ENCODE data around the gene SCN3A.

The SCN3A gene

GRCh38 chr2:165144315-165144714 lies 59.5 kb downstream of the SCN3A start:
- Histone ChIP-seq H3K9ac (ENCODE audit: low read length) (no peak overlapping the region), H3K4me3 (ENCODE audit: low read length) (no peak overlapping the region), H3K27ac (ENCODE audit: low read length) (no peak overlapping the region)

DNA sequence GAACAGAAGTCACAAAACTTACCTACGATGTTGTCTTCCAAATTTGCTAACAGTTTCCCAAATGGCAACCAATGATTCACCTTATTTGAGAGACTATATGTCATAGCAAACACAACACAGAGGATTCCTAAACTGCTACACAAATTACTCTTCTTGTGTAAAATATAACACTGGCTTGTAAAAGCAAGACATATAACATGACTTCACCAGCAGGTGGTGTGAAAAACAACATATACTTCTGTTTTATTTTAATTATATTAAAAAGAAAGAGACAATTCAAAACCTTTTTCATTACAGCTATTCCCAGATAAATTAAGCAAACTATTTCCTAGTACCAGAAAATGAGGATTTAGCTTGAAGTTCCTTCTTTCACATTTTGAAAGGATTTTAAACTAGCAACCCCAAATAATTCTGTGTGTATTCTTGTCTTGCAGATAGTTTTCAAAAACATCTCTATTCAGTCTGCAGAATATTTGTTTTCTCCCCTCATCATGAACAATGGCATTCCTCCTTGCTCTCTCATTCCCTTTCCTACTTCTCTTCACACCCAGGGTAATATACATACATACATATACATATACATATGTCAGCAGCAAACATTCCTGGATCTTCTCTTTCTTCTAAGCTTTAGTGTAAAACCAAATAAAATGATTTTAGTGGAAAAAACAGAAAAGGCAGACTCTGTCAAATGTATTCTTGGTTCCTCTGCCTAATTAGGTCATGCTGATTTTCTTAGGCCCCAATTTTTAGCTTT lies 62.1 kb downstream of the SCN3A start:
- Histone ChIP-seq H3K9ac (ENCODE audit: low read length) (no peak overlapping the region), H3K27ac (ENCODE audit: low read length) (no peak overlapping the region), H3K9me3 (ENCODE audit: control insufficient read depth, low read depth, low read length) (no peaks in the 10 kb centered on the region), H3K4me1 (ENCODE audit: control insufficient read depth, low read depth, low read length) (peaks cover 5% of the 10 kb centered on the region), H3K4me3 (ENCODE audit: low read length) (no peak overlapping the region), H3K27me3 (ENCODE audit: control insufficient read depth, insufficient read depth, low read length) (no peaks in the 10 kb centered on the region), H3K36me3 (ENCODE audit: control insufficient read depth, low read depth, low read length) (no peaks in the 10 kb centered on the region)

More at GRCh38 chr2:165144315-165144714, 59.5 kb downstream of the SCN3A start:
- Histone ChIP-seq H3K9me3 (ENCODE audit: control insufficient read depth, low read depth, low read length) (no peaks in the 10 kb centered on the region), H3K4me1 (ENCODE audit: control insufficient read depth, low read depth, low read length) (peaks cover 5% of the 10 kb centered on the region), H3K27me3 (ENCODE audit: control insufficient read depth, insufficient read depth, low read length) (no peaks in the 10 kb centered on the region), H3K36me3 (ENCODE audit: control insufficient read depth, low read depth, low read length) (no peaks in the 10 kb centered on the region)

DNA sequence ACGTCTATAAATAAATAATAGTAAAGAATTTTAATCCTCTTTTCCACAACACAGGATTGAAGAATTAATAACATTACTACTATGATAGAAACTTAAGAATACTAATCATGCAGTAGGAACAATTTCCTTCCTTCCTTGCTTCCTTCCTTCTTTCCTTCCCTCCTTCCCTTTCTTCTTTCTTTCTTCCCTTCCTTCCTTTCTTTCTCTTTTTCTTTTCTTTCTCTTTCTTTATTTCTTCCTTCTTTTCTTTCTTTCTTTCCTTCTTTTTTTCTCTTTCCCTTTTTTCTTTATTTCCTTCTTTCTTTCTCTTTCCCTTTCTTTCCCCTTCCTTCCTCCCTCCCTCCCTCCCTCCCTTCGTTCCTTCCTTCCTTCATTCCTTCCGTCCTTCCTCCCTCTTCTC lies 77.6 kb downstream of the SCN3A start:
- Histone ChIP-seq H3K9ac (ENCODE audit: low read length) (no peak overlapping the region), H3K9me3 (ENCODE audit: control insufficient read depth, low read depth, low read length) (no peaks in the 10 kb centered on the region), H3K27ac (ENCODE audit: low read length) (no peak overlapping the region), H3K4me1 (ENCODE audit: control insufficient read depth, low read depth, low read length) (no peaks in the 10 kb centered on the region), H3K27me3 (ENCODE audit: control insufficient read depth, insufficient read depth, low read length) (no peaks in the 10 kb centered on the region), H3K36me3 (ENCODE audit: control insufficient read depth, low read depth, low read length) (no peaks in the 10 kb centered on the region), H3K4me3 (ENCODE audit: low read length) (no peak overlapping the region)

DNA sequence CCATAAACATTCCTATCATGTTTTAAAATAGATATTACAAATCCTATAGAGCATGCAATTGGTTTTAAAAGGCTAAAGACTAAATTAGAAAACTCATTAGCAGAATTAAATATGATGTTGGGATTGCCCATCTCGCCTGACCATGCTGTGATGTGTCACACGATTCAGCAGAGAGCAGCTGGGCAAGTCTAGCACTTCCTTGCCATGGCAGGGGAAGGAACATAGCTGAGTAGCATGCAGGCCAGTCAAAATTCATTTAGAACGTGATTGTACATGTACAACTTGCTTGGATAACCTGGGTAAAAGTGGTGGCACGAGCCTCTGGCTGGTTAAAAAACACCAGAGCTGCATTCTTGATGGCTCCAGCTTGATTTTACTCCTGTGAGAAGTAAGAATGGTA lies 81.3 kb downstream of the SCN3A start:
- Histone ChIP-seq H3K9ac (ENCODE audit: low read length) (no peak overlapping the region), H3K9me3 (ENCODE audit: control insufficient read depth, low read depth, low read length) (no peaks in the 10 kb centered on the region), H3K27me3 (ENCODE audit: control insufficient read depth, insufficient read depth, low read length) (no peaks in the 10 kb centered on the region), H3K27ac (ENCODE audit: low read length) (no peak overlapping the region), H3K4me1 (ENCODE audit: control insufficient read depth, low read depth, low read length) (no peaks in the 10 kb centered on the region), H3K4me3 (ENCODE audit: low read length) (no peak overlapping the region), H3K36me3 (ENCODE audit: control insufficient read depth, low read depth, low read length) (no peaks in the 10 kb centered on the region)

DNA sequence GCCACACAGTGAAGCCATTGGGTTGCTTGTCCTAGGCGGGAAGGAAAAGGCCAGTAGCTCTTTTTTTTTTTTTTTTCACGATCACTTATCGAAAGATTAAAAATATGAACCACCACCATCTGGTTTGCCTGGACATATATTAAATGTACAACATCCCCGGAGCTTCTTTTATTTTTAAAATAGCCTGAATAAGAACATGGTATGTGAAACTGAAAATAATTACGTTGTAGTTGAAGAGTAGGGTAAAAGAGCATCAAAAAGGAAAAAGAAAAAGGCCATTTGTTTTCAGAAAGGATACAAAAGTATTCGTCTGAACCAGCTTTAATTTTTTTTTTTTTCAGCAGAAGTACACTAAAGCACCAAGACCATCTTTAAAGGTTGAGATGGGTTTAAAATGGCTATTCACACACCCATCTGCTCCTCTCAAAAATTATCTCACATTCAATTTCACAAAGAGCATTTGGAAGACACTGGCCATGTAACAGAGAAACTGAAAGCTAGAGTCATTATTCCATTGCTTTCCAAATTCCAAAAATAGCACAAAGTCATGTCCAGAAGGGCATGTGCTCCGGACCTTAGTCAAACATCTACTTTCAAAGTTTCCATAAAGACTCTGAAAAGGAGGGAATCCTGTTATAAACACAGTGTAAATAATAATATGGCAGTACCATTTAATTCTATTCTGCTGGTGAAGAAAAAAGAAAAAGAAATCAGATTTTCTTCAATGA lies 82.9 kb downstream of the SCN3A start:
- Histone ChIP-seq H3K4me1 (ENCODE audit: control insufficient read depth, low read depth, low read length) (no peaks in the 10 kb centered on the region), H3K9me3 (ENCODE audit: control insufficient read depth, low read depth, low read length) (no peaks in the 10 kb centered on the region), H3K27ac (ENCODE audit: low read length) (no peak overlapping the region), H3K4me3 (ENCODE audit: low read length) (no peak overlapping the region), H3K9ac (ENCODE audit: low read length) (no peak overlapping the region), H3K27me3 (ENCODE audit: control insufficient read depth, insufficient read depth, low read length) (no peaks in the 10 kb centered on the region), H3K36me3 (ENCODE audit: control insufficient read depth, low read depth, low read length) (no peaks in the 10 kb centered on the region)

GRCh38 chr2:165115258-165115657 lies 88.6 kb downstream of the SCN3A start:
- H3K27ac ChIP-seq (ENCODE audit: low read length), result no peak overlapping the region

DNA sequence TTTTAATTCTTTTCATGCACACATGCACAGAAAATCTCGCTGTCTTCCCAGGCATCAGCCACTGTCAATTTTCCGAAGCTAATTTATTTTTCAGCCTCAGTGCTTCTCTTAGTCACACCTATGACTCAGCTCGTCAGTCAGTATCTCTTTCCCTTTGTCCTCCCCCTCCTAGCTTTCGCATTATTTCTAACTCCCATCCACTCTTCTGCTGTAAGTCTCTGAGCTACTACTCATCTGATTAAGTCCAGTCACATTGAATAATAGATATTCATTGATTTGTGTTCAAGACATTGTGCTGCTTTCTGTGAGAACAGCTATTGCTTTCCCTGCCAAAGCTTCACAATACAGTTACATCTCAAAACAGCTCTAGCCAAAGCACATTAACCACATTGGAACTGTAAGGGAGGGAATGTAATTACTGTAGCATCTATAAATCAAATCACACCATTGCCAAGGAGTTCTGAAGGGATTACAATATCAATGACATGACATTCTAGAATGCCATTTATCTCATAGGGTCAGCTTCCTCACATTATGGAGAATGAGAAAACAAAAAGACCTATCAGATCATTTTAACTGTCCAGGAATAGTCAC lies 89.4 kb downstream of the SCN3A start:
- no peak overlapping the region for H3K9ac ChIP-seq (ENCODE audit: low read length)
- H3K27ac ChIP-seq (ENCODE audit: low read length), result no peak overlapping the region
- H3K4me3 ChIP-seq (ENCODE audit: low read length), result no peak overlapping the region

More at GRCh38 chr2:165115258-165115657, 88.6 kb downstream of the SCN3A start:
- Histone ChIP-seq H3K27me3 (ENCODE audit: control insufficient read depth, insufficient read depth, low read length) (no peaks in the 10 kb centered on the region), H3K36me3 (ENCODE audit: control insufficient read depth, low read depth, low read length) (no peaks in the 10 kb centered on the region), H3K9ac (ENCODE audit: low read length) (no peak overlapping the region), H3K4me3 (ENCODE audit: low read length) (no peak overlapping the region), H3K4me1 (ENCODE audit: control insufficient read depth, low read depth, low read length) (no peaks in the 10 kb centered on the region), H3K9me3 (ENCODE audit: control insufficient read depth, low read depth, low read length) (no peaks in the 10 kb centered on the region)

GRCh38 chr2:165113414-165113813 lies 90.4 kb downstream of the SCN3A start:
- no peak overlapping the region for H3K27ac ChIP-seq (ENCODE audit: low read length)
- no peaks in the 10 kb centered on the region for H3K4me1 ChIP-seq (ENCODE audit: control insufficient read depth, low read depth, low read length)
- H3K36me3 ChIP-seq (ENCODE audit: control insufficient read depth, low read depth, low read length), result no peaks in the 10 kb centered on the region
- no peak overlapping the region for H3K4me3 ChIP-seq (ENCODE audit: low read length)
- no peak overlapping the region for H3K9ac ChIP-seq (ENCODE audit: low read length)
- H3K27me3 ChIP-seq (ENCODE audit: control insufficient read depth, insufficient read depth, low read length), result no peaks in the 10 kb centered on the region
- H3K9me3 ChIP-seq (ENCODE audit: control insufficient read depth, low read depth, low read length), result no peaks in the 10 kb centered on the region

More for the DNA sequence above, 89.4 kb downstream of the SCN3A start:
- no peaks in the 10 kb centered on the region for H3K36me3 ChIP-seq (ENCODE audit: control insufficient read depth, low read depth, low read length)
- no peaks in the 10 kb centered on the region for H3K9me3 ChIP-seq (ENCODE audit: control insufficient read depth, low read depth, low read length)
- no peaks in the 10 kb centered on the region for H3K4me1 ChIP-seq (ENCODE audit: control insufficient read depth, low read depth, low read length)
- H3K27me3 ChIP-seq (ENCODE audit: control insufficient read depth, insufficient read depth, low read length), result no peaks in the 10 kb centered on the region

- no peak overlapping the region for H3K4me3 ChIP-seq (ENCODE audit: low read length)
- H3K36me3 ChIP-seq (ENCODE audit: control insufficient read depth, low read depth, low read length), result no peaks in the 10 kb centered on the region
- no peaks in the 10 kb centered on the region for H3K4me1 ChIP-seq (ENCODE audit: control insufficient read depth, low read depth, low read length)
- no peak overlapping the region for H3K27ac ChIP-seq (ENCODE audit: low read length)
- H3K9ac ChIP-seq (ENCODE audit: low read length), result no peak overlapping the region
- H3K9me3 ChIP-seq (ENCODE audit: control insufficient read depth, low read depth, low read length), result no peaks in the 10 kb centered on the region
- H3K27me3 ChIP-seq (ENCODE audit: control insufficient read depth, insufficient read depth, low read length), result no peaks in the 10 kb centered on the region
Observed at GRCh38 chr2:165112789-165113188, 91.1 kb downstream of the SCN3A start.

DNA sequence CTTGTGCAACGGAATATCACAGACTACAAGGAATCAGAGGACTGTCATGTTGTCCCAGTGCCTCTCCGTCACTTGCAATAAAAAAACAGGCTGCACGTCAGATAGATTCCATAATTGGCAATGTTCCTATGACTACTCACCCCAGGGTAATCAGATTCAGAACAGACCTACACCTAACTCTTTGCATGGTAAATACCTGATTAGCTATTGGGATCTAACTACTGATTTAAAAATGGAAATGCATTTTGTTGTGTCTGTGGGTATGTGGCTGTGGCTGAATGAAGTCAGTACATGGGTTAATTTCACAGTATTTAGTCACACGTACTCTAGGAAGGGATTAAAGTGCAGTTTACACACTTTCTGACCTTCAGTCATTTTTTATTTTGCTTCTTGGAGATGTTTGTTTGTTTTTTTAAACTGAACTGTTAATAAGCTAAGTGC lies 91.7 kb downstream of the SCN3A start:
- Histone ChIP-seq H3K9ac (ENCODE audit: low read length) (no peak overlapping the region), H3K27me3 (ENCODE audit: control insufficient read depth, insufficient read depth, low read length) (no peaks in the 10 kb centered on the region), H3K36me3 (ENCODE audit: control insufficient read depth, low read depth, low read length) (no peaks in the 10 kb centered on the region), H3K9me3 (ENCODE audit: control insufficient read depth, low read depth, low read length) (no peaks in the 10 kb centered on the region), H3K4me1 (ENCODE audit: control insufficient read depth, low read depth, low read length) (no peaks in the 10 kb centered on the region), H3K4me3 (ENCODE audit: low read length) (no peak overlapping the region), H3K27ac (ENCODE audit: low read length) (no peak overlapping the region)

DNA sequence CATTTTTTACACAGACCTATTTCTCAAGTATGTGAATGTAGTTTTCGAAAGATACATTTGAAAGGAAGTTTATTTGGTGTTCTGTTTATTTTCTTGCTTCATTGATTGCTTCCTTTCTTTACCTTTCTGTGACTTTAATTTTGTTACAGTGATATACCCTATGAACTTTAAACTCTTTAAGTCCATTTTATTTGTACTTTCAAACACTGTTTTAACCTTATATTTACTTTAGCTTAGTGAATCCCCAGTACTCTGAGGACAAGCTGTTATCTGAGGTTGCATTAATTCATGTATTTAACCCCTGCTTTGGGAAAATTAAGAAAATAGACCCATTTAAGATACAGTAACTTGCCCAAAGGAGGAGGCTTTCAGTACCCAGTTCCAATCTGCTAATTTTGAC lies 93.5 kb downstream of the SCN3A start:
- Histone ChIP-seq H3K9ac (ENCODE audit: low read length) (no peak overlapping the region), H3K4me1 (ENCODE audit: control insufficient read depth, low read depth, low read length) (no peaks in the 10 kb centered on the region), H3K36me3 (ENCODE audit: control insufficient read depth, low read depth, low read length) (no peaks in the 10 kb centered on the region), H3K9me3 (ENCODE audit: control insufficient read depth, low read depth, low read length) (no peaks in the 10 kb centered on the region), H3K27me3 (ENCODE audit: control insufficient read depth, insufficient read depth, low read length) (no peaks in the 10 kb centered on the region), H3K27ac (ENCODE audit: low read length) (no peak overlapping the region), H3K4me3 (ENCODE audit: low read length) (no peak overlapping the region)
